TTC549 (cell line): ENCODE measurements around the gene MYO3A.

Experiments used
- FAIRE-seq: peaks from 2 replicates; lab custom pipeline; 2012; peaks lifted over from hg19 to GRCh38; lab: Jason Lieb, UNC

The MYO3A gene

GRCh38 chr10:26215935-26216584 is 282.0 kb downstream of the MYO3A start:
- no peak for FAIRE-seq

- FAIRE-seq: no peak
Observed at GRCh38 chr10:26216585-26217395, 282.8 kb downstream of the MYO3A start, which contains the start of gene GAD2. Gene GAD2 (plus strand): TSS chr10:26216774. CDS start chr10:26216810, 36 bp downstream.

- no peak for FAIRE-seq
Observed at GRCh38 chr10:26217396-26218086, 283.5 kb downstream of the MYO3A start.

- FAIRE-seq: no peak
Observed at GRCh38 chr10:26219676-26220075, 285.6 kb downstream of the MYO3A start.

- FAIRE-seq: no peak
Observed at GRCh38 chr10:26220901-26221300, 286.9 kb downstream of the MYO3A start.

GRCh38 chr10:26221541-26221940 is 287.5 kb downstream of the MYO3A start:
- no peak for FAIRE-seq

GRCh38 chr10:26222563-26222962 is 288.5 kb downstream of the MYO3A start:
- no peak for FAIRE-seq

- no peak for FAIRE-seq
Observed at GRCh38 chr10:26225322-26225721, 291.3 kb downstream of the MYO3A start.

GRCh38 chr10:26227786-26228185 is 293.8 kb downstream of the MYO3A start:
- FAIRE-seq: no peak

GRCh38 chr10:26232174-26232573 is 298.1 kb downstream of the MYO3A start:
- no peak for FAIRE-seq

- FAIRE-seq: no peak
Observed at GRCh38 chr10:26235761-26236160, 301.7 kb downstream of the MYO3A start.

- FAIRE-seq: no peak
Observed at GRCh38 chr10:26238378-26238777, 304.3 kb downstream of the MYO3A start.

- no peak for FAIRE-seq
Observed at GRCh38 chr10:26242706-26243350, 308.8 kb downstream of the MYO3A start.

- no peak for FAIRE-seq
Observed at GRCh38 chr10:26243351-26243720, 309.3 kb downstream of the MYO3A start.

GRCh38 chr10:26249681-26250080 is 315.7 kb downstream of the MYO3A start:
- no peak for FAIRE-seq

- no peak for FAIRE-seq
Observed at GRCh38 chr10:26251925-26252324, 317.9 kb downstream of the MYO3A start.

GRCh38 chr10:26254616-26255015 is 320.6 kb downstream of the MYO3A start:
- no peak for FAIRE-seq

- FAIRE-seq: no peak
Observed at GRCh38 chr10:26259341-26259740, 325.3 kb downstream of the MYO3A start.
